OCI-LY1 (cell line): ENCODE data around the gene KCNA10.

Source experiments
- EZH2 ChIP-seq: fragments of 200-600 bp; sonication (generic), shearing (Covaris generic); IDR thresholded peaks from 2 replicates; pipeline ENCODE4 v1.8.0; 2017; ENCODE audit warnings: borderline replicate concordance, mixed run types, mild to moderate bottlenecking, antibody characterized with exemption, low read length, moderate library complexity, mixed read lengths
- TF ChIP-seq, protein P1 (sequence below): fragments of 200-600 bp; sonication (generic), shearing (Covaris generic); IDR thresholded peaks from 2 replicates; pipeline ENCODE4 v1.5.1; 2017; ENCODE audit warnings: mild to moderate bottlenecking, antibody characterized with exemption, low read length, moderate library complexity, mixed read lengths

DNA sequence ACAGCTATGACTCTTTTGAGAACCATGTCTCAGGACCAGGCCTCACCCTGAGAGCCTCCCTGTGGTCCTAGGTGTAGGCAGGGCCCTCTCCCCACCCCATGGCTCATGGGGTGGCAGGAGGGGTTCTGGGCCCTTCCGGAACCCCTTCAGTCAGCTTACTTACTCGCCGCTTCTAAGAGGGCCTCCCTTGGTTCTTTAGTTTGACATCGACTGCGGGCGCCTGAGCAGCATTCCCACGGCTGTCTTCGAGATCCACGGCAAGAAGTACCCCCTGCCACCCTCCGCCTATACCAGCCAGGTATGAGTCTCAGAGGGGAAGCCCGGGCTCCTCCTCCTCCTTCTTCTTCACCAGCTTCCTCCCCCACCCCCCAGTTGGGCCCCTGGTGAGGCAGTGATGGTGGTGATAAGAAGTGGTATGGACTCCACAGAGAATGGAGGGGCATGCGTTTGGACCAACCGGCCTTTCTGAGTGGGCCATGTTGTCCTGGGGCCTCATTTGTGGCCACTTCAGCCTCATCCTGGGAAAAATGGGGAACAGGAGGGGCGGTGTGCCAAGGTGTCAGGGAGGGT, 28.9 kb downstream of the KCNA10 start:
- TF ChIP-seq, protein P1, sequence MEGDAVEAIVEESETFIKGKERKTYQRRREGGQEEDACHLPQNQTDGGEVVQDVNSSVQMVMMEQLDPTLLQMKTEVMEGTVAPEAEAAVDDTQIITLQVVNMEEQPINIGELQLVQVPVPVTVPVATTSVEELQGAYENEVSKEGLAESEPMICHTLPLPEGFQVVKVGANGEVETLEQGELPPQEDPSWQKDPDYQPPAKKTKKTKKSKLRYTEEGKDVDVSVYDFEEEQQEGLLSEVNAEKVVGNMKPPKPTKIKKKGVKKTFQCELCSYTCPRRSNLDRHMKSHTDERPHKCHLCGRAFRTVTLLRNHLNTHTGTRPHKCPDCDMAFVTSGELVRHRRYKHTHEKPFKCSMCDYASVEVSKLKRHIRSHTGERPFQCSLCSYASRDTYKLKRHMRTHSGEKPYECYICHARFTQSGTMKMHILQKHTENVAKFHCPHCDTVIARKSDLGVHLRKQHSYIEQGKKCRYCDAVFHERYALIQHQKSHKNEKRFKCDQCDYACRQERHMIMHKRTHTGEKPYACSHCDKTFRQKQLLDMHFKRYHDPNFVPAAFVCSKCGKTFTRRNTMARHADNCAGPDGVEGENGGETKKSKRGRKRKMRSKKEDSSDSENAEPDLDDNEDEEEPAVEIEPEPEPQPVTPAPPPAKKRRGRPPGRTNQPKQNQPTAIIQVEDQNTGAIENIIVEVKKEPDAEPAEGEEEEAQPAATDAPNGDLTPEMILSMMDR, result no peak
- TF ChIP-seq EZH2, result no peak
